Posterior cingulate gyrus (tissue), 11 donors: ENCODE data around the gene KCTD1.

Source experiments
- DNase-seq, 10 donors: peaks; one replicate each; pipeline versions ENCODE4 v3.0.0 to v3.0.0-alpha.2; 2020 to 2021; ENCODE audit warnings: mixed read lengths in 3 of 10
- intact Hi-C: fragments of 100-400 bp; cut with DNase I; formaldehyde crosslinking; loops from one replicate; pipeline ENCODE4 v1.15.1; 2023

Gene KCTD1

DNA sequence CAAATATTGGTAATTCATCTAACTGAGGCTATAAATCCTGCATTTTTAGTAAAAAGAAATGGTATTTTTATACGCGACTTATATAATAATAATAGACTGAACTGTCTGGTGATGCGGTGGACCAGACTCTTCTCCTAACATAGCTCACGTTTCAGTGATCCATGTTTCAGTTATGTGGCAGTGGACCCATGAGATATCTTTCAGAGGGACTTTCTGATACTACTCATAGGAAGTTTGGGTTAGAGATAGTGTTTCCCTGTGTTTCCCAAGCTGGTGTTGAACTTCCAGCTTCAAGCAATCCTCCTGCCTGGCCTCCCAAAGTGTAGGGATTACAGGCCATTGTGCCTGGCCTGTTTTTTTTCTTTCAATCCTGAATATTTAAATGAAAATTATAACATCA lies 59.2 kb downstream of the KCTD1 start:
- intact Hi-C loops, result no loop called here
- DNase-seq, result no peak

DNA sequence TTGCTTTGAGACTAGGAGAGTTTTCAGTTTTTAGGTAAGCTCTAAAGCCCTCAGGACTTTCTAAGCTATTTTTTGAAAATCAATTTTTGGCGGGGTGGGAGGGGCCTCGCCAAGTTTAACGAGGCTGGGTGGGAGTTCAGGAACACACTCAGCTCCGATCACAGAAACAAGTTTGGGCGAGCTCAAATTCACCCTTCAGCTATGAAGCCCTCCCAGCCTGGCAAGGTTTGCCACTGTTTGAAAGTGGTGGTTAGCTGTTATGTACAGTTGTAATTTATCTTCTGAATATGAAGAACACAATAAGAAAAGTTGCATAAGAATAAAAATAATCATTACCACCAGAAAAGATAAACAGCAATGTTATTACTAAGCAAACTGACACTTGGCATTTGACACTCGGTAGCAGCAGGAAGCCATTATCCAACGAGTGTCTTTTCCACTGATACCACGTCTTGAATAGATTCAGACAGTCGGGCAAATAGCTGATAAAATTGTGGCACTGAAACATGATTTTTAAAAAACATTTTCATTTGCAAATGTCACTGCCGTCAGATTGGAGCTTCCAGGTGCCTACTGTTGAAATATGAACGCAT lies 59.8 kb downstream of the KCTD1 start:
- no peak for DNase-seq
- intact Hi-C loops, result no loop called here

DNA sequence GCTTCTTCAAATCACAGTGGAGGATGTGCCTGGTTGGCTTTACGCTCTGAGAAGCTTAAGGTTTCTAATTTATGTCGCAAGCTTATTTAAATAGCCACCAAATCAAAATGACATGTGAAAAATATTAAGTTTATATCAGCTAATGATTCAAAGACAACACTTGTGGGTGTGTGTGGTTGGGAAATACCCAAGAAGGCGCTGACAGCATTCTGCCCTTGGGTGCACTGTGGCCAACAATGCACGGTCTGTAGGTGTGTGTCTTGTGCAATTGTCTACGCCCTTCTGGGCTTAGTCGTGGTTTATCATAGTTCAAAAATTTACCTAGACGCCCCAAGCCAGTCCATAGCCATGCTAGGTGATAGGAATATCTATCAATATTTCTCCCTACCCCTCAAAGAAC lies 60.9 kb downstream of the KCTD1 start:
- DNase-seq, result no peak
- intact Hi-C loops, result no loop called here

- DNase-seq, result no peak
- intact Hi-C loops, result no loop called here
These were observed 64.7 kb downstream of the KCTD1 start for GRCh38 chr18:26483633-26484032.

DNA sequence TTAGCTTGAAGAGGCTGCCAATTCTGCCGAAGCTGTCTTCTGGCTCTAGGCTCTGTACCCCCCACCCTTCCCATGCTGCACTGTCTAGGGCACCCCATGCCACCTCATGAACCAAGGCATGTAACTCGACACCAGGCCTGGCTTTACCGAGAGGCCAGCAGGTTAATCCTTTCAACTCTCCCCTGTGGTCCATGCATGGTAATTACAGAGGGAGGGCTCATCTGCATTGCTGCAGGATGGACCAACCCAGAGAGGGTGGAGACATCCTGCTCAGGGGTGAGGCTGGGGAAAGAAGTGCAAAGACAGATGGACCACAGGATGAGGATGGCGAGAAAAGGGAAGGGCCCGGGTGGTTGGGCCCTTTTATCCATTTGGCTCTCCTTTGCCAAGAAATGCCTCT lies 65.8 kb downstream of the KCTD1 start:
- no peak for DNase-seq
- intact Hi-C loops, result no loop called here

- intact Hi-C loops, result no loop called here
- no peak for DNase-seq
These were observed 67.2 kb downstream of the KCTD1 start for GRCh38 chr18:26480897-26481795.

DNA sequence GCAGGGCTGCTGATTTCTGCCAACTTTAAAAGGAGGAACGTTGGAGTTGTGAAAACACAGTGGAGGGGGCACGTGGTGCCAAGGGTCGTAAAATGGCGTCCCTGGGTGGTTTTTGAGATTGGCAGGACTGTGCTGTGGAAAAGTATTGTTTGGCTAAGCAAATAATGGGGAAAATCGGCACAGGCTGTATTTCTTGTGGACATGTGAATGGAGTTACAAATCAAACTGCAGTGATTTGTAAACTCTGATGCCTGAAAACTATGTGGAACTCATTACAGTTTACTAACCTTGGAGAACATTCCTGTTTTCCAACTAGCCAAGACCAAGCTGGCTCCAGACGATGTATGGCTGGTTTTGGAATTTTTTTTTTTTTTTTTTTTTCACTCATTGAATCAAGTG lies 68.7 kb downstream of the KCTD1 start:
- no peak for DNase-seq
- intact Hi-C loops, result no loop called here

GRCh38 chr18:26479065-26479680 lies 69.2 kb downstream of the KCTD1 start:
- peak in 1 of 10 donors; percentile 72 for DNase-seq
- intact Hi-C loops, result no loop called here

DNA sequence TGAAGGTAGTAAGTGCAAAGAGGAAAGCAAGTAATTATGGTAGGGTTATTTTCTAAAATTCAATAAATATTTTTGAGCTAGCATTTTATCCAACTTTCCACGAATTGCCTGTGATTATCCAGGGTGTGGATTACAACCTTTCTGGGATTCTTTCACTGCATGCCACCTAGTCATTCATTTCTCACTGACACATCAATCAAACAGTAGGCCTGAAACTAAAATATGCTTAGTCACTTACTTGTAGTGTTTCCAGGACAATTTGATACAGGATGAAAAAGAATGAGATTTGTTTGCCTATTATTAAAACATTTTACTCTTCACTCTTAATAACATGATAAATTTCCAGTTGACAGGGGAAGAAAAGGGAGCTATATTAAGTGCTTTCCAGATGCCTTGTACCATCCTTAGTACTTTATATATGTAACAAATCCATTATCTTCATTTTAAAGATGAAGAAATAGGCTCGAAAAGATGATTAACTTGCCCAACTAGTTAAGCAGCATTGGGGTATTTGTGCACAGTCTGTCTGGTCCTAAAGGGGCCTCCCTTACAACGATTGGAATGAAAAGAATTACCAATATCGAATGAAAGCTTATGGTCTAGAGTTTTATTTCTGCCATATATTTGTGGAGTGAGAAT lies 70.4 kb downstream of the KCTD1 start:
- no peak for DNase-seq
- intact Hi-C loops, result no loop called here

GRCh38 chr18:26476697-26477096 lies 71.7 kb downstream of the KCTD1 start:
- intact Hi-C loops, result no loop called here
- DNase-seq, result no peak

- intact Hi-C loops, result no loop called here
- no peak for DNase-seq
These were observed 73.8 kb downstream of the KCTD1 start for GRCh38 chr18:26474542-26474941.

- DNase-seq, result no peak
- intact Hi-C loops, result no loop called here
These were observed 74.7 kb downstream of the KCTD1 start for GRCh38 chr18:26473672-26474071.

DNA sequence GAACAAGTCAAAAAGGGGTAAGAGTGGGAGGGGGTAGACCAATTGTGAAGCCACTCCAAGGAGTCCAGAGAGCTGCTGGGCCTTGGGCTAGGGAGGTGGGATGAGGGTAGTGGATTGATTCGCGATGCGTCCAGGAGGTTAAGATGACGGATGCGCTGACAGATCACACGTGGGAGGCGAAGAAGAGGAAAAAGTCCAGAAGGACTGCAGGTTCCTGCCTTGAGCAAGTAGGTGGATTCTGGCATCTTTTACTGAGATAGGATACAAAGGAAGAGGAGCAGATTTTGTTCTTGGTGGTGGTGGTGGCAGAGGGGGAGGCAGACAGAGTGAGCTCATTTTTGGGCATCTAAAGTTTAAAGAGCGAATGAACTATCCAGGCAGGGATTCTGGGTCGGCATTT lies 76.5 kb downstream of the KCTD1 start:
- intact Hi-C loops, result no loop called here
- DNase-seq, result peak in 4 of 10 donors; percentile 34 to 85 (median 64)

- intact Hi-C loops, result no loop called here
- DNase-seq, result no peak
These were observed 77.3 kb downstream of the KCTD1 start for GRCh38 chr18:26471027-26471426.

- DNase-seq, result peak in 1 of 10 donors; percentile 39
- intact Hi-C loops, result no loop called here
These were observed 78.2 kb downstream of the KCTD1 start for GRCh38 chr18:26470011-26470637.

GRCh38 chr18:26468931-26469340 lies 79.4 kb downstream of the KCTD1 start:
- intact Hi-C loops, result no loop called here
- no peak for DNase-seq

- no peak for DNase-seq
- intact Hi-C loops, result no loop called here
These were observed 82.3 kb downstream of the KCTD1 start for GRCh38 chr18:26466026-26466425.

DNA sequence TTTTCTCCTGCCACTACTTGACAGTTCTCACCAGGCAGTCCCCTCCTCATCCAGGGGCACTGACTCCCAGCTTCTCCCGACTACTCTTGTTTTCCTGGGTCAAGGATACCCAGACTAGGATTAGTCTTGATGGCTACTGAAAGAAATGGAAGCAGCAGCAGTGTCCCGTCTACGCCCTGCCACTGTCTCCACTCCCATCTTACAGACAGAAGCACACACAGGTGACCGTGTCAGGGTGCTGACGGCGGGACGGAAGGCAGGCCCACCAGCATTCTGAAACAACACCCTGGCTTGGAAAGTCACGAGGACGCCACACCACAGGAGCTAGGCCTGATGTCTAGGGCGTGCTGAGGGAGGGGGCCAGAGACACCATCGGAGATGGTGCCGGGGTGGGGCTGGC lies 82.9 kb downstream of the KCTD1 start:
- intact Hi-C loops, result no loop called here
- DNase-seq, result no peak

DNA sequence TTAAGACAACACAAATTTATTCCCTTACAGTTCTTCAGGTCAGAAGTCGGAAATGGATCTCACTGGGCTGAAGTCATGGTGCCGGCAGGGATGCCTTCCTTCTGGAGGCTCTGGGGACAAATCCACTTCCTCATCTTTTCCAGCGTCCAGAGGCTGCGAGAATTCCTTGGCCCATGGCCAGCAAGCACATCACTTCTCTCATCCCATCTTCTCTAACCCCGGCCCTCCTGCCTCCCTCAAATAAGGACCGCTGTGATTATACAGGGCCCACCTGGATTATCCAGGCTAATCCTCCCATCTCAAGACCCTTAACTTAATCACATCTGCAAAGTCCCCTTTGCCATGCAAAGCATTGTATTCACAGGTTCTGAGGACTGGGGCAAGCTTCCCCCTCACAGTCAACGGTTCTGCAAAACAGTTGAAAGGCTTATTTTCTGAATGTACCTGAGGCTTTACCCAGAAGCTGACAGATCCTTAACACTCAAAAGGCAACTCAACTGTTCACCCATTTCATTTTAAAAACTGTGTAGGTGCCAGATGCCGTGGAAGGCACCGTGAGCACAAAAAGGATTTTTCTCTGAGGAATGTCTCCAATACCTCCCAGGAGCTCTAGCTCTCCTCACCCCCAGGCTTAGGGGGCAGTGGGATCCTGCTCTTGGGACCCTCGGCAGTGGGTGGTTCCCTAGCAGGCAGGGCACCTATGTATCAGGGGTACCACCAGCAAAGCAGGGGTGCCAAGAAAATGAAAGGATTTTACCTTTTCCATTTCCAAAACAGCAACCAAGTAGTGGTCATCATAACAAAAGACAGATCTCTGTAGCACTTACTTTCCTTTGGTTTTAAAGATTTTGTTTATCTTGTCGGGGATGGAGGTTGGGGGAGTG lies 84.0 kb downstream of the KCTD1 start:
- DNase-seq, result no peak
- intact Hi-C loops, result loop anchor here (5.0 kb wide), 1 partner anchor 82 kb away; no protein-coding TSS in a partner anchor

GRCh38 chr18:26462355-26462754 lies 86.0 kb downstream of the KCTD1 start:
- intact Hi-C loops, result loop anchor here (5.0 kb wide), 1 partner anchor 80 kb away; no protein-coding TSS in a partner anchor
- DNase-seq, result no peak
